Effector memory CD4-positive, alpha-beta T cell (primary cell): Measurements from ENCODE around the gene CMSS1.

Experiments
- DNase-seq, 3 donors: peaks; one replicate each; pipeline ENCODE4 v3.0.0-alpha.2; 2020
- H3K27ac ChIP-seq: 2 replicates; pipeline ENCODE4 v1.7.0; 2013; ENCODE audit warnings: mild to moderate bottlenecking, low read length, moderate library complexity; ENCODE audit not compliant: insufficient read depth, poor library complexity, severe bottlenecking
- H3K27me3 ChIP-seq: replicated peaks from 2 replicates; pipeline ENCODE4 v1.7.0; 2013; ENCODE audit warnings: mild to moderate bottlenecking, low read length; ENCODE audit not compliant: insufficient read depth, control insufficient read depth, poor library complexity, severe bottlenecking
- H3K36me3 ChIP-seq: 2 replicates; pipeline ENCODE4 v1.7.0; 2013; ENCODE audit warnings: mild to moderate bottlenecking, low read length, moderate library complexity; ENCODE audit not compliant: control insufficient read depth, insufficient read depth
- H3K4me1 ChIP-seq: 2 replicates; pipeline ENCODE4 v1.7.0; 2013; ENCODE audit warnings: low read length, mild to moderate bottlenecking; ENCODE audit not compliant: control insufficient read depth, insufficient read depth, poor library complexity, severe bottlenecking
- H3K4me3 ChIP-seq: 2 replicates; pipeline ENCODE4 v1.7.0; 2013; ENCODE audit warnings: low read length, low read depth, mild to moderate bottlenecking; ENCODE audit not compliant: insufficient read depth, poor library complexity, severe bottlenecking
- H3K9me3 ChIP-seq: 2 replicates; pipeline ENCODE4 v1.7.0; 2013; ENCODE audit warnings: mild to moderate bottlenecking, low read length, moderate library complexity; ENCODE audit not compliant: control insufficient read depth

Gene CMSS1

DNA sequence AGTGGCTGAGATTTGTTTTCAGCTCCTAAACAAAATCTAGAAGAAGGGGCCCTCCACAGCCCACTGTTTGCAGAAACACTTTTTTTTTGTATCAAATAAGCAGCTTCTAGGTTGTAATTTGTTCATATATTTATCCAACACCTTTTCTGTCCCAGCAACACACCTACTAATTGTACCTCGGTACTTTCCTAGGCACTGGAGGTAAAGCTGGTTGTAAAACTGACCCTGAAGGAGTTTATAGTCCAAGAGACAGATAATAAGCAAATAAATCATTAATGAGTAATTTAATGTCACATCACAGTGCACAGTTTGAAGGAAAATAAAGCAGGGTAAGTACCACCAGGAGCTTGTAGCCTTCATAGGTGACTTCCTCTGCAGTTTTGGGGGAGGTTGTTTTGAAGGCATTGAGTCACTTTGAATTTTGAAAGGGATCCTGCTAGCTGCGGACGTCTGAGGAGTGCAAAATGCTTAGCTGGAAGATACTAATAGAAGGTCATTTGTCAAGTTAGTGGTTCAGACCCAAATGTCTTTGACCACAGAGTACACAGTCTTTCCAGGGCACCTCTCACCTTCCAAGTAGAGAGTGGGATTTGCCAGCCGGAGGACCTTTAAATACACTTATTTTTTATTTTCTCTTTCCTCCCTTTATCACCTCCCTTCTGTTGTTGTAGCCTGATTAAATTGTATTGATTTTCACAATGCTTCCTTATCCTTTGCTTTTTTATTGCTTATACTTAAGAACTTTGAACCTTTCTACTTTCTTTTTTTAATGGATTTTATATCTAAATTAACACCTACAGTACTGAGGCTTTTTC is 53.8 kb downstream of the CMSS1 start:
- Histone ChIP-seq H3K4me1 (no peaks in the 10 kb centered on the region), H3K9me3 (no peaks in the 10 kb centered on the region), H3K27ac (no peak overlapping the region), H3K4me3 (no peak overlapping the region), H3K27me3 (no peaks in the 10 kb centered on the region), H3K36me3 (no peaks in the 10 kb centered on the region)
- no peak for DNase-seq

DNA sequence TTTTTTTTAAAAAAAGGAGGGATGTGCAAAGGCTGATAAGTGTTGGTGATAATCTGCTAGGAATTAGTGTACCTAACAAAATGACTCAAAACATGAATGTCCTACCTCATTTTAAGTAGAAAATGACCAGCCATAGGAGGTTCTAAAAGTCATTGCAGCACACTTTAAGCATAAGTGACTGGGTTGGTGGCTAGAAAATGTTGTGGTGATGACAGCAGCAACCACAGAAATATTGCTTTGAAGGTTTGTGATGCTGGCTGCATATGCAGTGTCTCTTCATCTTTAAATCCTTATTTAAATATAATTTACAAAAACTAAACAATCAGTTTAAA is 55.2 kb downstream of the CMSS1 start:
- Histone ChIP-seq H3K4me3 (no peak overlapping the region), H3K27ac (no peak overlapping the region), H3K36me3 (no peaks in the 10 kb centered on the region), H3K9me3 (no peaks in the 10 kb centered on the region), H3K4me1 (no peaks in the 10 kb centered on the region), H3K27me3 (no peaks in the 10 kb centered on the region)
- no peak for DNase-seq

DNA sequence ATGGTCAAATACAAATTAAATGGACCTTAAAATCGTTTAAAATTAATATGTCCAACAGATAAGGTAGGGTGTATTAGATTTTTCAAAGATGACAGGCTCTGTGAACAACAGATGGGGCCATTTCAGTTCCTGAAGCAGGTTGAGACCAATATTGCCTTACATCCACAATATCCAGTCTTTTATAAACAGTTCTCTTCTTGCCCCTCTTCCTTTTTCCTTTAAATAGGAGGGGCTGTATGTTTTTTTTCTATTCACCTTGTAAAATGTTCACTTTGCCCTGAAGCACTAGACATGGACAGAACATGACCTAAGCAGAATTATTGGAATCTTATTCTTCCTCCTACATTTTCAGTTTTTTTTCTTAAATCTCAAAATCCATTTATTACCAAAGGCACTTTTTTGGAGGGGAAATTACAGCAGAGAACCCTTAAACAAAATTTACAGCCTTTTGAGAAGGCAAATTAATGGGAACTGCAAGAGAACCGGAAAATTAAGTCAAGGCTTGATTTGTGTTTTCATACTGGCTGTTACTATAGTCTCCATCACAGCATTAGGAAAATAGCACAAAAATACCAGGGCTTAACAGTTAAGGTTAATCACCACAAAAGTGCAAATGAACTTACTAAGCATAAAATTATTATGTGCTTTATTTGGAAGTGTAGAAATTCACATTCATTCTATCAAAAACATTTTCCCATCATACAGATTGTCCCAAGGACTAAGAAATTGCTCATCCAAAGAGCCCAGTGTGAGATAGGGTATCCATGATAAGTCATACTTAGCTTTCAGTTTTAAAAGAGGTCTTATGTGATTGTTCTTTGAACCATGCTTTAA is 55.8 kb downstream of the CMSS1 start:
- no peaks in the 10 kb centered on the region for H3K4me1 ChIP-seq
- H3K9me3 ChIP-seq = no peaks in the 10 kb centered on the region
- H3K27ac ChIP-seq = no peak overlapping the region
- no peaks in the 10 kb centered on the region for H3K27me3 ChIP-seq
- DNase-seq = no peak
- H3K4me3 ChIP-seq = no peak overlapping the region
- H3K36me3 ChIP-seq = no peaks in the 10 kb centered on the region

DNA sequence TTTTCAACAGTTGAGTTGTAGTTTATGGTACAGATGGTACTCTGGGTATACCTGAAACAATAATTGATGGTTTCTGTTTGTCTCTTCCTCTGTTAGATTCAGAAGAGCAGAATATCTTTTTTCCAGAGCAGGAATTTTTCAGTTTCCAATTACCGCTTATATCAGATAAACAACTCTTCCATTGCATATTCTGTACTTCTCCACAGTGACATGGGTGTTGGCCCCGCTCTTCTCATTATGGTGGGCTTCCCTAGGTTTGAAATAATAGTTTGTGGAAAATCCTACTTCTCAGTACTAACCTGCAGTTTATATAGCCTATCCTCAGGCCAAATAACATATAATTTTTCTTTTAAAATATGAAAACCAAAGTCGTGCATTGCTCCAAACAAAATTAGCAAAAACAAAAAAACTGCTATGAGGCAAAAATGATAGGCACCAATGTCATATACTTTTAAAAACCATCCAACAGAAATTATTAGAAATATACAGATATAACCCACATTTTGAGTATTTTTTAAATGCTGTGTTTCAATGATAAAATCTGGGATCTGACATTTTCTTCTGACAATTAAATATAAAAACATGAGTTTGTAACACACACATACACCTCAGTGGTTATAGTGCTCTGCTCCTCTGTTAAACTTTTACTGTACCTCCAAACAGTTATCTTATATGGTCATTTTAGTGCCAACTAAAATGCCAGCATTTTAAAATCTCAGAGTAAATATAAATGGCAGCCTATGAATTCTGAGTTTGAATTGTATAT is 56.8 kb downstream of the CMSS1 start:
- no peak overlapping the region for H3K4me3 ChIP-seq
- H3K4me1 ChIP-seq = no peaks in the 10 kb centered on the region
- H3K27ac ChIP-seq = no peak overlapping the region
- no peak for DNase-seq
- no peaks in the 10 kb centered on the region for H3K27me3 ChIP-seq
- H3K9me3 ChIP-seq = no peaks in the 10 kb centered on the region
- no peaks in the 10 kb centered on the region for H3K36me3 ChIP-seq

DNA sequence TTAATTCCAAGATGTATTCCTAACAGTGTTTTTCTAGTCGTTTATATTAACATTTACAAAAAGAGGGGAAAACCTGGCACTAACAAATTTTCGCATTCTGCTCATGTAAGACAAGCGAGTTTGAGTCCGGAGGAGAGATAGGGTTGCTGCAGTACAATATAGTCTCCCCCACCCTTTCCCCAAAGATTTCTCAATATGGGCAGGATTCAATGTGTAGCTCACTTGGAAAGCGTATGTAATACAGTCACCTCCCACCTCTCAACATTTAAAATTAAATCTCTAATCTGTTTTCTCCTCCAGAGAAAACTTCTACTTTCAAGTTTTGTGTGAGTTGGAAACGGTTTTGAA is 57.9 kb downstream of the CMSS1 start:
- Histone ChIP-seq H3K27me3 (no peaks in the 10 kb centered on the region), H3K27ac (no peak overlapping the region)
- no peak for DNase-seq

DNA sequence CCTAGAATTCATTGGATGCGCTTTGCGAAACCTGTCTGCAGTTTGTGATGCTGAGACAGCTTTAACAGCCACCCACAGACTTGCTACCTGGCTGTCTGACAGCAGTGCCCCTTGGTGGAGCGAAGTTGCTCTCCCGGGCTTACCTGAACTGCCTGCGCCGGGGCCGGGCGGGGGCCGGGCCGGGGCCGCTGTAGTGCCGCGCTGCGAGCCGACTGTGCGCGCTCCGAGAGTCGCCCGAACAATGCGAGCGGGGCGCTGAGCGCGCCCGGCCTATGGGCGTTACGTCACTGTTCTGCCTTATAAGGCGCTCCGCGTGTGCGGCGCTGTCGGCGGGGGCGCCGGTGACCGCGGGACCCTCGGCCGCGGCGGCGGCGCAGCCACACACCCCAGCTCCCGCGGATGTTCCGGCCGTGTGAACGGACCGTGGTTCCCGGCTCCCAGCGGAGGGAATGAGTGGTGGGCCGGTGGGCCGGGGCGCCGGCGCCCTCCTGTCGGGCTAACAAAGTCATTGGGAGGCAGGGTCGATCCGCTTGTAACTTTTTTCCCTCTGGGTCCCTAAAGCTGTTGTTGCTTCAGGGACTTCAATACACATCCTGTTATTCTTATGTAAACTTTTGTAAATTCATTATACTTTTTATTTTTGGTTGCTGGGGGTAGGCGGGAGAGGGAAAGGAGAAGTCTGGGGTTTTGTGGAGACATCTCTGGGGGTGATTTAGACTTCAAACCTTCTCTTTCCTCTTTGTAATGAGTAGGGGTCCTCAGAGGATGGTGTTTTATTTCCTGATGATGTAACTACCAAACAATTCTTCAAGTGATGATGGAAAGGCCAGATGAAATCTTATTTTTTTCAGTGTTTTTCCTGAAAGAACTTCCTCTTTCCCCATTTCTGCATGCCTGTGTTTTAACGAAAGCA is 58.5 kb downstream of the CMSS1 start:
- Histone ChIP-seq H3K4me1 (no peaks in the 10 kb centered on the region), H3K27ac (no peak overlapping the region), H3K4me3 (peak overlapping the region; percentile 51), H3K27me3 (no peaks in the 10 kb centered on the region), H3K36me3 (no peaks in the 10 kb centered on the region), H3K9me3 (no peaks in the 10 kb centered on the region)
- DNase-seq = peak; percentile 29 to 57 (median 48)

More for the DNA sequence above, 57.9 kb downstream of the CMSS1 start:
- peak overlapping the region; percentile 51 for H3K4me3 ChIP-seq
- H3K36me3 ChIP-seq = no peaks in the 10 kb centered on the region
- H3K9me3 ChIP-seq = no peaks in the 10 kb centered on the region
- H3K4me1 ChIP-seq = no peaks in the 10 kb centered on the region

DNA sequence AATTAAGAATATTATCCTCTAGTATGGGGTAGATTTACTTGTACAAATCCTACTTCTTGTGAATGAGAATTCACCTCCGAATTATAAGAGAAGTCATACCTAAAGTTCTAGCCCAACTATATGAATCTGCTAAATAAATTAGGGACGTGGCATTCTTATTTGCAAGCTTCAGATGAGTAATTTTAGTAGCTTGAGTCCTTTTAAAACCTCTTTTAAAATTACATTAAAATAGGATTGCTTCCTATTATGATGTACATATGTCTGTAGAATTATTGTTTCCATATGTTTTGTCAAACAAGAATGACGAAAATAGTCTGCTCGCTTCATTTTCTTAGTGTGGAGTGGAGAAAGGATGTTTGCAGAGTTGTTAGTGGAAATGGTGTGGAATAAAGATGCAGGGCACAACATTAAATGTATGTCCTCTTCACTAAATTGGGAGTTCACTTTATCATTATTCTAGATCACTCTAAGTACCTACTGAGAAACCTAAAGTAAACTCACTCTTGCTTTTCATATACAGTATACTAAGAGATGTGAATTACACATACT is 59.4 kb downstream of the CMSS1 start:
- Histone ChIP-seq H3K9me3 (no peaks in the 10 kb centered on the region), H3K27me3 (no peaks in the 10 kb centered on the region), H3K4me3 (no peak overlapping the region), H3K4me1 (no peaks in the 10 kb centered on the region), H3K36me3 (no peaks in the 10 kb centered on the region), H3K27ac (no peak overlapping the region)
- DNase-seq = no peak

DNA sequence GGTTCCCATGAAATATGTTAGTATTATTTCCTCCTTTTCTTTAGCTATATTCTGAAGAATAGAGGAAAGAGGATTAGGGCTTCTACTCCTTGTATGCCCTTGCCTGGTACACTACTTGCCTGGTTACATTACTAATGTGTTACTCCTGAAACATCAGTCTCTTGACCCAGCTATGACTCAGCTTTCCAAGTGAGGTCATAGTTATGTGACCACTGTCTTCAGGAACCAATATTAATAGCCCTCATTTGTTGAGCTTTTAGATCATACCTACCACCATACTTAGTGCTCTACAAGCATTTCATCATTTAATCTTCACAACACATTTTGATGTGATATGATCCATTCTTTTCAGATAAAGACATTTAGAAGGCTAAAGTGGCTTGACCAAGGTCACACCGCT is 60.3 kb downstream of the CMSS1 start:
- H3K27ac ChIP-seq = no peak overlapping the region

DNA sequence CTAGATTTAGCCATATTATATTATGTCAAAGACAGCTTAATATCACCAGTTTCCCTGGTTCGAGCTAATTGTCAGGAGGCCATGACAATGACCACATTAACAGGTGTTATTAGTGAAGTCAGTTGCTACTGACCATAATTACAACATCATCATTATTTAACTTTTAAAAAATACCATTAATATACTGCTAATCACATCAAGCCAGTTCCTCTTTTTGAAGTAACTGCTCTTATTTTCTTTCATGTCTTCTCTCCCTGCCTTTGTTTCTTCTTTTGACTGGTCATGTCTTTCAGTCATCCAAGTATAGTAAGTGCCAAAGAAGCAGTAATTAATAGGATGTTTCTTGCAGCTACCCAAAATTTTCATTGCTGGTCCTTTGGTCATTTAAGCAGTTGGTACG is 61.6 kb downstream of the CMSS1 start:
- no peaks in the 10 kb centered on the region for H3K9me3 ChIP-seq
- H3K4me1 ChIP-seq = peaks cover 3% of the 10 kb centered on the region
- H3K36me3 ChIP-seq = no peaks in the 10 kb centered on the region
- no peak overlapping the region for H3K4me3 ChIP-seq
- DNase-seq = no peak
- no peak overlapping the region for H3K27ac ChIP-seq
- no peaks in the 10 kb centered on the region for H3K27me3 ChIP-seq

More for the DNA sequence above, 60.3 kb downstream of the CMSS1 start:
- Histone ChIP-seq H3K9me3 (no peaks in the 10 kb centered on the region), H3K27me3 (no peaks in the 10 kb centered on the region), H3K4me3 (no peak overlapping the region), H3K4me1 (no peaks in the 10 kb centered on the region), H3K36me3 (no peaks in the 10 kb centered on the region)
- DNase-seq = no peak
